ENCODE results near the gene RUSC1. TPM values are rescaled to one million over a fixed set of nuclear protein-coding genes. Genes with fewer than 3 reads are reported as not detected.
A peak's percentile ranks its signal among the peaks of the same experiment; 100 is the strongest.

Gene RUSC1
- total and polyA plus RNA-seq, 2 of the 8 experiments (the other 6 are each of a cell fraction or from before 2014, with no cell fraction given) = 54.6 to 90.4 TPM

DNA sequence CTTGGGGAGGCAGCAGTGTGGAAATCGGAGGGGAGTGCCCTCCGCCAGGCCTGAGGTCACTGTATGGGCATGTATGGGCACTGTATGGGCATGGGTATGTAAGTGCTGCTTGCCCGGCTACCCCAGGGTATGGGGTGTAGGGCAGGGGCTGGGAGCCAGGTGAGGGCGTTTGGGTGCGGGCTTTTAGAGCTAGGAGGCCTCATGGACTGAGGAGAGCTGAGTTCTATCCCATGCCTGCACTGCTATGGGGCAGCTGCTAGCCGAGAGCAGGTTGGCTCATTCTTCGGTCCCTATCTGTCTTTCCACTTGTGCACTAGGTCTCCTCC is 24.8 kb upstream of the RUSC1 start:
- no peak for FAIRE-seq
- no peak overlapping the region for H4K8ac ChIP-seq (ENCODE audit: extremely low read depth, insufficient read depth, low read length)
- peak overlapping the region; percentile 88 to 95 for H3K4me2 ChIP-seq (ENCODE audit: insufficient read depth in 1 of 2, low read depth in 2 of 2, low read length in 2 of 2)
- H3K4ac ChIP-seq (replicated peaks; ENCODE audit: insufficient read length, low read depth, low read length) = no peak overlapping the region
- H3K27ac ChIP-seq (ENCODE audit: low read depth, low read length) = no peak overlapping the region
- TF ChIP-seq SIRT6 (IDR thresholded peaks at IDR 0.05; ENCODE audit: low read length) (no peak), TEAD4 (IDR thresholded peaks at IDR 0.05; ENCODE audit: low read depth, low read length) (no peak), EZH2 (IDR thresholded peaks at IDR 0.05; ENCODE audit: low read depth, low read length, severe bottlenecking) (no peak), JUN (IDR thresholded peaks at IDR 0.05; ENCODE audit: low read depth, low read length) (no peak), RFX5 (IDR thresholded peaks at IDR 0.05; ENCODE audit: borderline replicate concordance, low read depth, low read length) (no peak), TAF1 (IDR thresholded peaks at IDR 0.05; ENCODE audit: low read depth, low read length) (no peak), EP300 (IDR thresholded peaks at IDR 0.05; ENCODE audit: borderline replicate concordance in 1 of 2, low read depth in 2 of 2, low read length in 2 of 2) (no peak), RNF2 (IDR thresholded peaks at IDR 0.05; ENCODE audit: borderline replicate concordance, low read depth, low read length, missing control alignments, poor library complexity, severe bottlenecking) (no peak), HDAC6 (IDR thresholded peaks at IDR 0.05; ENCODE audit: low read depth, low read length) (no peak)
- 0 out of 2 replicates have a peak overlapping the region, but pooled peaks have one; percentile 56 for H2BK5ac ChIP-seq (ENCODE audit: low read depth, low read length)
- H3K23ac ChIP-seq (ENCODE audit: insufficient read length) = no peak overlapping the region
- no peak overlapping the region for H3K14ac ChIP-seq (ENCODE audit: insufficient read length)
- H2AFZ ChIP-seq (ENCODE audit: low read length) = peak overlapping the region; percentile 98
- peak overlapping the region; percentile 52 to 89 (median 84); a peak in 7 of 8 replicates for H3K4me3 ChIP-seq (ENCODE audit: extremely low read depth in 1 of 4, insufficient read depth in 2 of 4, low read depth in 3 of 4, low read length in 4 of 4)
- H3K18ac ChIP-seq (ENCODE audit: extremely low read depth, low read length) = peak overlapping the region; percentile 95
- peak overlapping the region; percentile 9 for H3K56ac ChIP-seq (replicated peaks; ENCODE audit: insufficient read length, low read depth, low read length)
- H2BK15ac ChIP-seq (ENCODE audit: low read length) = 0 out of 2 replicates have a peak overlapping the region, but pooled peaks have one; percentile 72
- 0 out of 2 replicates have a peak overlapping the region, but pooled peaks have one; percentile 61 for H2BK20ac ChIP-seq (ENCODE audit: low read length)
- H2AK5ac ChIP-seq (ENCODE audit: low read depth, low read length) = no peak overlapping the region
- POLR2A ChIA-PET (ENCODE audit: partially characterized antibody) = interaction anchor here (0.6 to 1.7 kb wide), 10 partner anchors 13 to 267 kb away, joined by 3 to 5 read pairs (median 3); partner anchors contain the start of genes ASH1L, CLK2, MTX1 and RUSC1
- H2BK12ac ChIP-seq (ENCODE audit: low read depth, low read length) = peak overlapping the region; percentile 93; the same call in 1 of the 2 replicates
- H3K23me2 ChIP-seq (ENCODE audit: low read depth, low read length) = peaks cover 5% of the 10 kb centered on the region; the same call in 1 of the 2 replicates
- H2BK120ac ChIP-seq (replicated peaks; ENCODE audit: low read depth, low read length) = peak overlapping the region; percentile 4
- no peaks in the 10 kb centered on the region for H3K36me3 ChIP-seq (ENCODE audit: control insufficient read depth in 2 of 4, insufficient read depth in 4 of 4, low read length in 3 of 4)
- peak overlapping the region; percentile 54 for H4K5ac ChIP-seq (ENCODE audit: insufficient read length, low read depth, low read length)
- H3K9ac ChIP-seq (replicated peaks in 1 of 4; ENCODE audit: extremely low read depth in 1 of 4, low read depth in 3 of 4, low read length in 3 of 4) = no peak overlapping the region
- no peak for DNase-seq (ENCODE audit: low read depth in 1 of 2, low spot score in 2 of 2)
- peaks cover 3 to 23% (median 10%) of the 10 kb centered on the region in 4 experiments; a peak in 6 of 7 replicates for H3K4me1 ChIP-seq (replicated peaks in 1 of 4; ENCODE audit: control insufficient read depth in 3 of 4, insufficient read depth in 4 of 4, low read length in 3 of 4)
- H3K79me1 ChIP-seq (ENCODE audit: low read depth, low read length) = no peaks in the 10 kb centered on the region
- CTCF ChIA-PET (ENCODE audit: partially characterized antibody) = interaction anchor here (0.7 to 5.3 kb wide), 7 partner anchors 10 to 48 kb away, joined by 3 to 29 read pairs (median 4); partner anchors contain the start of genes FDPS and RUSC1
- H3K9me3 ChIP-seq (ENCODE audit: insufficient read depth in 2 of 2, low read depth in 1 of 2, low read length in 1 of 2) = no peaks in the 10 kb centered on the region
- H3K27me3 ChIP-seq (replicated peaks in 1 of 4; ENCODE audit: control insufficient read depth in 3 of 4, extremely low read depth in 1 of 4, insufficient read depth in 3 of 4, low read length in 3 of 4) = peaks cover 0 to 23% (median 14%) of the 10 kb centered on the region in 4 experiments; a peak in 5 of 7 replicates
- H3K79me2 ChIP-seq (ENCODE audit: control insufficient read depth in 1 of 2, insufficient read depth in 2 of 2, low read length in 2 of 2) = no peaks in the 10 kb centered on the region
- 65% methylated on average over 7 of the region's 7 CpGs; no CpG with 5 or more reads in 1 of the 2 experiments for WGBS, 2 experiments (ENCODE audit: extremely low coverage in 1 of 2, insufficient coverage in 1 of 2, insufficient read length in 1 of 2, insufficient replicate concordance in 2 of 2, low coverage in 1 of 2, low lambda C conversion rate in 2 of 2, missing lambda C conversion rate in 1 of 2)
- H4K20me1 ChIP-seq (replicated peaks in 1 of 2; ENCODE audit: control insufficient read depth in 1 of 2, insufficient read depth in 2 of 2, low read length in 2 of 2) = no peaks in the 10 kb centered on the region
- peak overlapping the region; percentile 97 for H4K91ac ChIP-seq (replicated peaks; ENCODE audit: insufficient read length, low read length)
